Hepatocyte (in vitro differentiated cells): ENCODE data around the gene FOCAD. TPM values are rescaled to one million over a fixed set of nuclear protein-coding genes. Genes with fewer than 3 reads are reported as not detected.
"Not testable (repeated sequence)": the region's sequence is repeated elsewhere in the genome, so short reads cannot be mapped to it uniquely, and the experiment has no call there.

ENCODE experiments used
- DNase-seq: peaks from one replicate; pipeline ENCODE4 v3.0.0-alpha.2; 2016; ENCODE audit warnings: low spot score
- H2AFZ ChIP-seq: fragments of 200-600 bp; sonication (generic); 2 replicates; pipeline ENCODE4 v1.6.0; 2016; ENCODE audit warnings: antibody characterized with exemption, mild to moderate bottlenecking
- H3K27ac ChIP-seq: fragments of 200-600 bp; sonication (generic); 2 replicates; pipeline ENCODE4 v1.5.1; 2016; ENCODE audit warnings: mild to moderate bottlenecking
- H3K27me3 ChIP-seq: fragments of 200-600 bp; sonication (generic); 2 replicates; pipeline ENCODE4 v1.6.1; 2016
- H3K36me3 ChIP-seq: fragments of 200-600 bp; sonication (generic); replicated peaks from 2 replicates; pipeline ENCODE4 v1.5.1; 2016; ENCODE audit warnings: low read depth; ENCODE audit not compliant: insufficient read depth
- H3K4me1 ChIP-seq: fragments of 200-600 bp; sonication (generic); 2 replicates; pipeline ENCODE4 v1.5.1; 2016; ENCODE audit warnings: mild to moderate bottlenecking, moderate library complexity; ENCODE audit not compliant: insufficient read depth
- H3K4me2 ChIP-seq: fragments of 200-600 bp; sonication (generic); 2 replicates; pipeline ENCODE4 v1.6.0; 2016
- H3K4me3 ChIP-seq: fragments of 200-600 bp; sonication (generic); 2 replicates; pipeline ENCODE4 v1.5.1; 2016; ENCODE audit warnings: mild to moderate bottlenecking
- H3K79me2 ChIP-seq: fragments of 200-600 bp; sonication (generic); 2 replicates; pipeline ENCODE4 v1.6.0; 2017; ENCODE audit warnings: mild to moderate bottlenecking
- H3K9me2 ChIP-seq: fragments of 200-600 bp; sonication (generic); replicated peaks from 2 replicates; pipeline ENCODE4 v1.6.0; 2017; ENCODE audit warnings: mild to moderate bottlenecking; ENCODE audit not compliant: insufficient read depth
- H3K9me3 ChIP-seq: fragments of 200-600 bp; sonication (generic); 2 replicates; pipeline ENCODE4 v1.5.1; 2016; ENCODE audit warnings: low read depth, mild to moderate bottlenecking
- H4K20me1 ChIP-seq: fragments of 200-600 bp; sonication (generic); 2 replicates; pipeline ENCODE4 v1.6.0; 2016; ENCODE audit warnings: mild to moderate bottlenecking; ENCODE audit not compliant: insufficient read depth, poor library complexity, severe bottlenecking
- CTCF ChIP-seq: fragments of 200-600 bp; sonication (generic); IDR thresholded peaks from 2 replicates; pipeline ENCODE4 v1.5.1; 2016; ENCODE audit warnings: antibody characterized with exemption, mild to moderate bottlenecking; ENCODE audit not compliant: poor library complexity
- EZH2 ChIP-seq: fragments of 200-600 bp; sonication (generic); IDR thresholded peaks from 2 replicates; pipeline ENCODE4 v1.6.1; 2016; ENCODE audit warnings: antibody characterized with exemption, mild to moderate bottlenecking, borderline replicate concordance
- EZH2phosphoT487 ChIP-seq: fragments of 200-600 bp; sonication (generic); IDR thresholded peaks from one replicate; pipeline ENCODE4 v1.6.1; 2018; ENCODE audit warnings: antibody characterized with exemption, mild to moderate bottlenecking, low read depth, moderate library complexity; ENCODE audit not compliant: unreplicated experiment, severe bottlenecking
- WGBS: methylation state at CpG from one replicate; pipeline ENCODE4 v1.1.6; 2016; ENCODE audit warnings: low lambda C conversion rate; ENCODE audit errors: missing lambda C conversion rate; 5-methylcytosine and 5-hydroxymethylcytosine counted together
- polyA plus RNA-seq: library from polyadenylated mRNA; unstranded; fragments of >200 nt; fragmentation: Nextera tagmentation; extraction: Ambion mirVana; gene quantifications from 2 replicates; pipeline ENCODE4 v1.2.1, GENCODE V29; 2016
- total RNA-seq: library from RNA; depleted of rRNA; stranded (reverse); fragments of >200 nt; gene quantifications from 2 replicates; pipeline ENCODE4 v1.2.3, GENCODE V29; 2014

FOCAD gene
- total and polyA plus RNA-seq, 2 experiments from 2014 or later = 21.7 to 54.1 TPM

DNA sequence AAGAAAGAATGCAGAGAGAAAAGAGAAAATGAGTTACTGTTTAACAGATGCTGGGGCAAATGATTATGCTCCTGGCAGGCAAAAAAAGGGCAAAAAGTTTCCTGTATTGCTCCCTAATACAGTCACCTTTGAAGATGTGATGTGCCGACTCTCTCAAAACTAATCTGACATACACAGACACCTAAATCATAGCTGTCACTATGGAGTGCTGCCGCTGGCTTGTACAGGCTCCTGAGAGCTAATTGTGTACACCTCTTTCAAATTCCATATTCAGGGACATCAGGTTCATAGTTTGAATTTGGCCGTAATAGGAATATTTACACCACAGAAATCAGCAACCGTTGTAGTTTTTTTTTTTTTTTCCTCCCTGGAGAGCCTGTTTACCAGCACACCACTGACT, 12.4 kb upstream of the FOCAD start:
- H3K36me3 ChIP-seq = no peaks in the 10 kb centered on the region
- no peak for DNase-seq
- H3K27me3 ChIP-seq = no peaks in the 10 kb centered on the region
- no peaks in the 10 kb centered on the region for H4K20me1 ChIP-seq
- H3K4me1 ChIP-seq = peaks cover 3% of the 10 kb centered on the region
- H3K9me2 ChIP-seq = no peaks in the 10 kb centered on the region
- no peak overlapping the region for H3K4me2 ChIP-seq
- 82% methylated on average over 4 of the region's 4 CpGs for WGBS
- H2AFZ ChIP-seq = no peak overlapping the region
- H3K9me3 ChIP-seq = no peaks in the 10 kb centered on the region
- peaks cover 60% of the 10 kb centered on the region for H3K79me2 ChIP-seq
- H3K4me3 ChIP-seq = no peak overlapping the region
- no peak overlapping the region for H3K27ac ChIP-seq
- no peak for TF ChIP-seq EZH2phosphoT487
- no peak for TF ChIP-seq EZH2
- no peak for TF ChIP-seq CTCF

DNA sequence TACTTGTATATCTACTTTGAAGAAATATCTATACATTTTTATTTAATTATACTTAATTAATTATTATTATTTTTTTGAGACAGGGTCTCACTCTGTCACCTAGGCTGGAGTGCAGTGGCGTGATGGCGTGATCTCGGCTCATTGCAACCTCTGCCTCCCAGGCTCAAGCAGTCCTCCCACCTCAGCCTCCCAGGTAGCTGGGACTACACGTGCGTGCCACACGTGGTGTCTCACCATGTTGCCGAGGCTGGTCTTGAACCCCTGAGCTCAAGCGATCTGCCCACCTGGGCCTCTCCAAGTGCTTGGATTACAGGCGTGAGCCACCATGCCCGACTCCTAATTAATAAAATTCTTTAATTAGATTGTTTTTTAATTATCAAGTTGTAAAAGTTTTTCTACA, 10.5 kb upstream of the FOCAD start:
- not testable (repeated sequence) for H3K36me3 ChIP-seq, H3K9me3 ChIP-seq
- 99% methylated on average over 10 of the region's 10 CpGs for WGBS

DNA sequence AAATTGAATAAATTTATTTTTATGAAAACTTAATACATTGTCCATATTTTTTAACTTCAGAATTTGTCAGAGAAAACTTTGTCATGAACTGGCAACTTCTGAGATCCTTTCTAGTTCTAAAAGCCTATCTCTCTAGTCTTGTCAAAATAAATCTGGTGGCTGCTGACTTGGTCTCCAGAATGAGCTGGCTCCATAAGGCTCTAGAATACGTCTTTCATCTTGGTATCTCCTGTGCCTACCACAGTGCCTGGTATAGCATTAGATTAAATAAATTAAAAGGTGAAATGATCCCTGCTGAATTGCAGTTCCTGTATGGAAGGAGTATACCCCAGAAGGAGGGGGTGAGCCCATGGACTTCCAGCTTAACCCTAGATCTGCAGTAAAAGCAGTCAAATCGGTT, 2.6 kb upstream of the FOCAD start:
- TF ChIP-seq EZH2 (no peak), EZH2phosphoT487 (no peak), CTCF (no peak)
- Histone ChIP-seq H2AFZ (no peak overlapping the region), H3K4me3 (no peak overlapping the region), H3K4me1 (peaks cover 15% of the 10 kb centered on the region), H4K20me1 (no peaks in the 10 kb centered on the region), H3K4me2 (no peak overlapping the region), H3K36me3 (no peaks in the 10 kb centered on the region), H3K79me2 (peaks cover 28% of the 10 kb centered on the region), H3K27ac (no peak overlapping the region), H3K9me3 (no peaks in the 10 kb centered on the region), H3K27me3 (no peaks in the 10 kb centered on the region), H3K9me2 (no peaks in the 10 kb centered on the region)
- 93% methylated on average over 2 of the region's 2 CpGs for WGBS
- no peak for DNase-seq

More for the DNA sequence above, 10.5 kb upstream of the FOCAD start:
- not testable (repeated sequence) for DNase-seq, H3K4me1 ChIP-seq, H2AFZ ChIP-seq, H3K27ac ChIP-seq, H3K9me2 ChIP-seq, H3K27me3 ChIP-seq, H3K4me2 ChIP-seq, H3K4me3 ChIP-seq, H4K20me1 ChIP-seq
- peaks cover 47% of the 10 kb centered on the region for H3K79me2 ChIP-seq

DNA sequence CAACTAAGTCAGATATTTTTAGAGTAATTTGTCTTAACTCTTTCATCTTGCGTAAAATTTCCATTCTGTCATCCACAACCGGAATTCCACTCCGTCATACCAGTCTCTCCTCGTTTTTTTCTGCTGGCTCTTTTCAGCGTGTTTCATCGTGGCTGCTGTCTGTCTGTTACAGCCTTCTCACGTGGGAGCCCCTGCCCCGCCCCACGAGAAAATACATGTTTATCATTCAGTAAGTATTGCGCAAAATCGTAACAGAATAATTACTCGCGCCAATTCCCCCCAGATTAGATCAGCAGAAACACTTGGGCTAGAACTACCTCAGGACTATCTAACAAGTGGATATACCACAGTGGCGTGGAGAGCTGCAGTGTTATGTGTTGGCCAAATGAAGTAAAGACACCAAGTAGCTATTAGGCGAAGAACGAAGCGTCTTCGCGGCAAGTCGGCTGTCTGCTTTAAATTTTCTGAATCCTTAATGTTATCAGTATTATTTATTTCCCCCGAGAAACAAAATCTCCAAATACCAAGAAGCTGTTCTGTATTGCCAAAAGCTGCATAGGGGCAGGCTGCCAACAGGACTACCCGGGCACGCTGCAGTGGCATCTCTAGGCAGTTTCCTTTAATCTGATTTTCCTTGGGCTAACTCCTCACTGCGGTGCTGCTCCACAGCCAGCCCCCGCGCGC, 566 bp upstream of the FOCAD start:
- WGBS = 16% methylated on average over 27 of the region's 27 CpGs
- H3K4me1 ChIP-seq = peaks cover 18% of the 10 kb centered on the region
- peak overlapping the region; percentile 76 for H3K4me3 ChIP-seq
- H3K36me3 ChIP-seq = no peaks in the 10 kb centered on the region
- peak overlapping the region; percentile 78 for H3K27ac ChIP-seq
- no peaks in the 10 kb centered on the region for H4K20me1 ChIP-seq
- H3K27me3 ChIP-seq = no peaks in the 10 kb centered on the region
- H2AFZ ChIP-seq = peak overlapping the region; percentile 58
- DNase-seq = peak; percentile 81
- H3K9me3 ChIP-seq = no peaks in the 10 kb centered on the region
- TF ChIP-seq EZH2 (no peak), CTCF (no peak), EZH2phosphoT487 (no peak)
- peaks cover 41% of the 10 kb centered on the region for H3K79me2 ChIP-seq
- H3K9me2 ChIP-seq = no peaks in the 10 kb centered on the region
- H3K4me2 ChIP-seq = peak overlapping the region; percentile 87
